ENCODE data around the gene INVS.

The INVS gene

DNA sequence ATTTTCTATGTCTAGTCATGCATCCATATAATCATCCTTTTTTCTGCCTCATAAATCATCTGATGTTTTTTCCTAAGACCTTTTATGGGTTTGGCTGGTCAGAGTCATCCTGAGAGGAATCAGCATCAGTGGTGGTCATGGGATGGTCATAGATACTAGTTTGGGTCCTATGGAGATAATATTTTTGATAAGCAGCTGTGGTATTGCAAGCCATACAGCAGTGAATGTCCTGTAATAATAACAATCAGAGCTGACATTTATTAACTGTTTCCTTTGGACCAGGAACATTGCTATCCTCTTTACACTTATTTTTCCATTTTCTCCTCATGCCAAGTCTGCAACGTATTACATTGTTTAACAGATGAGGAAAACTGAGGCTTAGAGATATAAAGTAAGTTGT lies 170.6 kb downstream of the INVS start:
- no peak for DNase-seq
- TF ChIP-seq POLR2A (IDR thresholded peaks at IDR 0.05; ENCODE audit: low read length) (no peak), GATA1 (IDR thresholded peaks at IDR 0.05; ENCODE audit: low read depth, low read length) (no peak)

DNA sequence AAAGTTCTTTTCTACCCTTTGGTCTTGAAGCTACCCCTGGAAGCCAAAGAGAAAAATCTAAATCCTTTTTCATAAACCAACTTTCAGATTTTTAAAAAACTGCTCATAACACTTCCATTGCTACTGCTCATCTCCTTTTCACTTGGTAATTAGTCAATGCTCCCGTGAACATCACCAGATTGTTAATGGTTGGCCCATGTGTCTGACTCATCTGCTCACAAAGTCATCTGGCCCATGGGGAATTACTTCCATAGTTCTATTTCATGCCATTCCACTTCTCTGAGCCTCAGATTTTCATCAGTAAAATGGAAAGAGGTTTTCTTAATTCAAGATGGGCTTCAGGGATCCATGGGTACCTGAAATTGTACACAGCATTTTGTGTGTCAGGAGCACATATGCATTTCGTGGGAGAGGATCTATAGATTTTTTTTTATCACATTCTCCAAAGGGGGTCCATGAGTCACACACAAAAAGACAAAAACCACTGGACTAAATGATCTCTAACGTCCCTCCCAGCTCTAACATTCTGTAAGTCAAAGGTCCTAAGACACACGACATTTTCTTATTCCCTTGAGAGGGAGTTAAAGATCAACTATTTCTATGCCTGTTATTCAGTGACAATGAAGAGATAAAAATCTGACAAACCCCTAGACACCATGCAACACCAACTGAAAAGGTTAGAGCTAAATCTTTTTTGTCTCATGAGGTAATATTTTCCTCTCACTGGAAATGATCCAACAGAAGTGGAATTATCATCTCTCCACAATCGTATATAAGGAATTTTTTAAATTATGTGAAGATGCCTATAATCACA lies 178.3 kb downstream of the INVS start:
- DNase-seq, result no peak
- TF ChIP-seq GATA1 (IDR thresholded peaks at IDR 0.05; ENCODE audit: low read depth, low read length) (no peak), POLR2A (IDR thresholded peaks at IDR 0.05; ENCODE audit: low read length) (no peak)

DNA sequence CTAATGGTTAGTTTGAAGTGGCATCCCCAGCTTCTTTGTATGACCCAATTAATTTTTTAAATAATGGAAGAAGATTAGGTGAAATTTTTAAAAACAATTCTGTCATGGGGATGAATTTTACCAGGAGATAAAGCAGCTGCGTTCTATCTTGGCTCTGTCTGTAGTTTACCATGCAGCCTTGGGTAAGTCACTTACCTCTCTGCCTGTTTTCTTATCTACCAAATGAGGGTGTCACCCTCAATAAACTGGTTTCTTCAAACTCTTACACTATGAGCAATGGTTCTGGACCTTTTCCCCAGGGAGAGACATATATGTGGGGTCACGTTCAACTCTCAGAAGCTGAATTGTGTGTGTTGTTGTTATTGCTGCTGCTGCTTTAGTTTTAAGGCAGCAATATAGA lies 182.0 kb downstream of the INVS start:
- TF ChIP-seq GATA1 (IDR thresholded peaks at IDR 0.05; ENCODE audit: low read depth, low read length) (no peak), POLR2A (IDR thresholded peaks at IDR 0.05; ENCODE audit: low read length) (no peak)
- DNase-seq, result peak; percentile 22 to 54

GRCh38 chr9:100281676-100282387 lies 182.8 kb downstream of the INVS start:
- DNase-seq, result peak in 1 of 2 experiments; percentile 35
- TF ChIP-seq GATA1 (IDR thresholded peaks at IDR 0.05; ENCODE audit: low read depth, low read length) (no peak), POLR2A (IDR thresholded peaks at IDR 0.05; ENCODE audit: low read length) (no peak)

GRCh38 chr9:100282388-100282719 lies 183.3 kb downstream of the INVS start:
- no peak for TF ChIP-seq POLR2A (IDR thresholded peaks at IDR 0.05; ENCODE audit: low read length)
- no peak for TF ChIP-seq GATA1 (IDR thresholded peaks at IDR 0.05; ENCODE audit: low read depth, low read length)
- DNase-seq, result no peak

- DNase-seq, result no peak
- TF ChIP-seq GATA1 (IDR thresholded peaks at IDR 0.05; ENCODE audit: low read depth, low read length) (no peak), POLR2A (IDR thresholded peaks at IDR 0.05; ENCODE audit: low read length) (no peak)
Measured at GRCh38 chr9:100284247-100284646, 185.2 kb downstream of the INVS start.

- DNase-seq, result no peak
- no peak for TF ChIP-seq POLR2A (IDR thresholded peaks at IDR 0.05; ENCODE audit: low read length)
- TF ChIP-seq GATA1 (IDR thresholded peaks at IDR 0.05; ENCODE audit: low read depth, low read length), result no peak
Measured at GRCh38 chr9:100285080-100285479, 186.0 kb downstream of the INVS start.

DNA sequence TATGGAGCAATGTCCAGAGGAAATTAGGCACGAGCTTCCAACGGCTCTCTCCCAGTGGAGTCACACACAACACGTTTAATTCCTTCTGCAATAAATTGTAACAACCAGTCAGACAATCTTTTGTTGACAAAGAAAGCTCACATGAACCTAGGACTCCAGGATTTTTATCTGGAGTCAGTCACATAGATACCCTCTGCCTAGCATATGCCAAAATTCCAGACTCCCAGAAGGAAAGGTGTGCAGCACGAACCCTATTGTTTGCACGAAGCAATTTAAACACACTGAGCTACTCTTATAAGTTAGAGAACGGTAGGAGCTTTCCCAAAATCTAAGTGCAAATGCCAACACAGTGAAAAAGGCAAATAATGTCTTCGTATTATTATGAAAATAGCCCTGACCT lies 186.6 kb downstream of the INVS start:
- TF ChIP-seq POLR2A (IDR thresholded peaks at IDR 0.05; ENCODE audit: low read length) (no peak), GATA1 (IDR thresholded peaks at IDR 0.05; ENCODE audit: low read depth, low read length) (no peak)

GRCh38 chr9:100286257-100286656 lies 187.2 kb downstream of the INVS start:
- DNase-seq, result no peak
- TF ChIP-seq POLR2A (IDR thresholded peaks at IDR 0.05; ENCODE audit: low read length) (no peak), GATA1 (IDR thresholded peaks at IDR 0.05; ENCODE audit: low read depth, low read length) (no peak)

More for the DNA sequence above, 186.6 kb downstream of the INVS start:
- no peak for DNase-seq

- DNase-seq, result no peak
- TF ChIP-seq GATA1 (IDR thresholded peaks at IDR 0.05; ENCODE audit: low read depth, low read length), result no peak
- TF ChIP-seq POLR2A (IDR thresholded peaks at IDR 0.05; ENCODE audit: low read length), result no peak
Measured at GRCh38 chr9:100287186-100287585, 188.1 kb downstream of the INVS start.

- TF ChIP-seq GATA1 (IDR thresholded peaks at IDR 0.05; ENCODE audit: low read depth, low read length), result no peak
- no peak for TF ChIP-seq POLR2A (IDR thresholded peaks at IDR 0.05; ENCODE audit: low read length)
- no peak for DNase-seq
Measured at GRCh38 chr9:100290714-100291113, 191.7 kb downstream of the INVS start.

GRCh38 chr9:100292414-100292813 lies 193.4 kb downstream of the INVS start:
- TF ChIP-seq POLR2A (IDR thresholded peaks at IDR 0.05; ENCODE audit: low read length), result no peak
- no peak for TF ChIP-seq GATA1 (IDR thresholded peaks at IDR 0.05; ENCODE audit: low read depth, low read length)
- DNase-seq, result no peak

DNA sequence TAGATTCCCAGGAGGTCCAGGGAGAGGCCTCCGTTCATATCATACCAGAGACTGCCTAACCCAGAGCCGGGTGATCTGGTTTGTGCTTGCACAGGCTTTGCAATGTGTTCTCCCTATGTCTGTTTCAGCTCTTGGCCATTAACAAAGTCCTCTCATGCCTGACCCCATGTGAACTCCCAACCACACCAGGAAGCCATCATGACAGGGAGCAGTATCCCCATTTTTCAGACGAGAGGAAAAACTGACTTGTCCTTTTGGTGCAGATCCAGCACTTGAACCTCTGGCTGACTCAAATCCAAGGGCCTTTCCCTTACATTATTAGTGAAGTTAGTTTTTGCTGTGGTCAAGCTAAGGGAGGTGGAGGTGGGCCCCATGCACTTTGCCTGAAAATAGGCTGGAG lies 195.3 kb downstream of the INVS start:
- DNase-seq, result no peak
- TF ChIP-seq POLR2A (IDR thresholded peaks at IDR 0.05; ENCODE audit: low read length) (no peak), GATA1 (IDR thresholded peaks at IDR 0.05; ENCODE audit: low read depth, low read length) (no peak)

- TF ChIP-seq POLR2A (IDR thresholded peaks at IDR 0.05; ENCODE audit: low read length), result no peak
- TF ChIP-seq GATA1 (IDR thresholded peaks at IDR 0.05; ENCODE audit: low read depth, low read length), result no peak
Measured at GRCh38 chr9:100294806-100295205, 195.8 kb downstream of the INVS start.

GRCh38 chr9:100295240-100295639 lies 196.2 kb downstream of the INVS start:
- TF ChIP-seq POLR2A (IDR thresholded peaks at IDR 0.05; ENCODE audit: low read length) (no peak), GATA1 (IDR thresholded peaks at IDR 0.05; ENCODE audit: low read depth, low read length) (no peak)
- no peak for DNase-seq

More at GRCh38 chr9:100294806-100295205, 195.8 kb downstream of the INVS start:
- DNase-seq, result peak in 1 of 2 experiments; percentile 4

All from erythroblast (primary cell).